Esophagus muscularis mucosa (tissue), 3 donors: ENCODE data around the gene SRRM2.

Experiments used
- POLR2A ChIP-seq: fragments of 450-650 bp; IDR thresholded peaks from one replicate; pipeline ENCODE4 v1.6.1; 2017; ENCODE audit warnings: antibody characterized with exemption, moderate library complexity, mild to moderate bottlenecking, low read depth
- TF ChIP-seq, protein P1 (sequence below), 3 experiments: fragments of 200-600 bp in 2 of 3; fragments of 450-650 bp in 1 of 3; sonication (generic) in 2 of 3; IDR thresholded peaks; one replicate each; pipeline ENCODE4 v1.5.1; 2017 to 2019; ENCODE audit warnings: antibody characterized with exemption in 3 of 3, mild to moderate bottlenecking in 2 of 3, moderate library complexity in 1 of 3

DNA sequence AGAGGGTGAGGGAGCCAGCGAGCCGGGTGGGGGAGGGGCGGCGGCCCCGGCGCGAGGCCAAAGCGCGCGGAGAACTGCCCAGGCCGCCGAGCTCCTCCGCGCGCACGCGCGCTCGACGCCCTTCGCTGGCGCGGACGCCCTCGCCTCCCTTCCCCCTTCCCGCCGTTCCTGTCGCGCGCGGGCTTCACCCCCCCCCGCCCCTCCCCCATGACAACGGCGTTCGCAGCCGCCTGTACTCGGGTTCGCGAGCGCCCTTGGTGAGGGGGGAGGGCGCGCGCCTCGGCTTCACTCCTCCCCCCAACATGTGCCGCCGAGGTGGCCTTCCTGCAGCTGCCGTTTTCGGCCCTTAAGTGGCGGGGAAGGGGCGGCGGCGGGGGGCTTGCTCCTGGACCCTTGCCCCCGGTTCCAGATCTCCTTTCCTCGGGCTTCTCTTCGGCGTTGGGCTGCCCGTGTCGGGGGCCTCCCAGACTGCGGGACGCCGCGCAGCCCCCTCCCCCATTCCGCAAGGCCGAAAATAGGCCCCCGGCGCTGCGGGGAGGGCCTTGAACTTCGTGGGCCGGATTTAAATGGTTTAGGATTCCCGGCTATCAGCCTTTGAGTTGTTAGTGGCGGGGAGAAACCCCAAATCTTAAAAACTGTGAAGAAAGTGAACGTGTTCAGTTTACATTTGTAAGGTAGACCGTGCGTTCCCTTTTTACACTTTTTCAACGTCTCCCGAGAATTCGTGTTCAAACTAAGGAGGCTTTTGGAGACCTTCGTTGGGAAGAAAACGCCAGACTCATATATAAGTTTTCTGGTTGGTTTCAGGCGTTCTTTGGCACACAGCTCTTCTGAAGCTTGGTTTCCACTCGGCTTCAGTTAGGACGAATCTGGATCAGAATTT lies 653 bp downstream of the SRRM2 start:
- no peak for TF ChIP-seq POLR2A
- TF ChIP-seq, protein P1, sequence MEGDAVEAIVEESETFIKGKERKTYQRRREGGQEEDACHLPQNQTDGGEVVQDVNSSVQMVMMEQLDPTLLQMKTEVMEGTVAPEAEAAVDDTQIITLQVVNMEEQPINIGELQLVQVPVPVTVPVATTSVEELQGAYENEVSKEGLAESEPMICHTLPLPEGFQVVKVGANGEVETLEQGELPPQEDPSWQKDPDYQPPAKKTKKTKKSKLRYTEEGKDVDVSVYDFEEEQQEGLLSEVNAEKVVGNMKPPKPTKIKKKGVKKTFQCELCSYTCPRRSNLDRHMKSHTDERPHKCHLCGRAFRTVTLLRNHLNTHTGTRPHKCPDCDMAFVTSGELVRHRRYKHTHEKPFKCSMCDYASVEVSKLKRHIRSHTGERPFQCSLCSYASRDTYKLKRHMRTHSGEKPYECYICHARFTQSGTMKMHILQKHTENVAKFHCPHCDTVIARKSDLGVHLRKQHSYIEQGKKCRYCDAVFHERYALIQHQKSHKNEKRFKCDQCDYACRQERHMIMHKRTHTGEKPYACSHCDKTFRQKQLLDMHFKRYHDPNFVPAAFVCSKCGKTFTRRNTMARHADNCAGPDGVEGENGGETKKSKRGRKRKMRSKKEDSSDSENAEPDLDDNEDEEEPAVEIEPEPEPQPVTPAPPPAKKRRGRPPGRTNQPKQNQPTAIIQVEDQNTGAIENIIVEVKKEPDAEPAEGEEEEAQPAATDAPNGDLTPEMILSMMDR (IDR thresholded peaks at IDR 0.05) = no peak
